NOMO-1 treated with DMSO at 0.1 percent for 48 hours (cell line): ENCODE measurements around the gene COL13A1.

Experiments used
- DNase-seq: peaks from one replicate; lab custom pipeline; 2025; ENCODE audit not compliant: unreplicated experiment; lab: John Stamatoyannopoulos, UW

Gene COL13A1

DNA sequence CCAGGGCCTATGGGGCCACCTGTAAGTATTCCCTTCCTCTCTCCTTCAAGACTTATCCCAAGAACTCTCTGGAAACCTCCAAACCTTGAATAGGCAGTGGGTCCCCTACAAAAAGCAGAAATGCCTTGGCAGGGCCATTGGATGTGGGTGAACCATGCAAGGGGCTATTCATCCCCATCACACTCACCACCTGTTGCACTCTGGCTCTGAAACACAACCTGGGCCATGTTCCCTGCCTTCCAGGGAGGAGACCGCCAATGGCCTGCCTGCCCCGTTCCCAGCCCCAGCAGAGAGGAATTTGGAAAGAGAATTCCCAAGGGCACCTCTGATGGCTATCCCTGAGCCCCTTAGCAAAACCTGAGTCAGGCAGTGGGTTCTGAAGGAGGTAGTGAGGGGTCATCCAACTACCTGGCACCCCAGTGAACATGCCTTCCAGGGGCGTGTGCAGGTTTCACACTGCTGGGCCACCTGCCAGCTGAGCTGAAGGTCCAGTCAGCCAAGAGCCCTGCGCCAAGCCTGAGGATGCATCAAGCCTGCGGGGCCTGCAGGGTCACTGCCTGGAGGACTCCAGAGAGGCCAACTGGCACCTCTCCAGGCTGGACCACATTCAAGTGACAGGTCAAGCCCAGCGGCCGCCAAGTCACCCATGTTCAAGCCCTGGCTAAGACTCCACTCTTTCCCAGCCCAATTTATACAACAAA, 101.3 kb downstream of the COL13A1 start:
- no peak for DNase-seq

- no peak for DNase-seq
Measured at GRCh38 chr10:69904533-69904932, 102.8 kb downstream of the COL13A1 start.

GRCh38 chr10:69906425-69906824, 104.7 kb downstream of the COL13A1 start:
- no peak for DNase-seq

DNA sequence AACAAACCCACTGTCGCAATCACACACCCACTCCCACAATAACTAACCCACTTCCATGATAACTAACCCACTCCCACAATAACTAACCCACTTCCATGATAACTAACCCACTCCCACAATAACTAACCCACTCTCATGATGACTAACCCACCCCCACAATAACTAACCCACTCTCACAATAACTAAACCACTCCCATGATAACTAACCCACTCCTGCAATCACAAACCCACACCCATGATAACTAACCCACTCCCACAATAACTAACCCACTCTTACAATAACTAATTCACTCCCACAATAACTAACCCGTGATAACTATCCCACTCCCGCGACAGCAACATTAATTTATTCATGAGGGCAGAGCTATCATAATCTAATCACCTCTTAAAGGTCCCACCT, 105.8 kb downstream of the COL13A1 start:
- DNase-seq = no peak

DNA sequence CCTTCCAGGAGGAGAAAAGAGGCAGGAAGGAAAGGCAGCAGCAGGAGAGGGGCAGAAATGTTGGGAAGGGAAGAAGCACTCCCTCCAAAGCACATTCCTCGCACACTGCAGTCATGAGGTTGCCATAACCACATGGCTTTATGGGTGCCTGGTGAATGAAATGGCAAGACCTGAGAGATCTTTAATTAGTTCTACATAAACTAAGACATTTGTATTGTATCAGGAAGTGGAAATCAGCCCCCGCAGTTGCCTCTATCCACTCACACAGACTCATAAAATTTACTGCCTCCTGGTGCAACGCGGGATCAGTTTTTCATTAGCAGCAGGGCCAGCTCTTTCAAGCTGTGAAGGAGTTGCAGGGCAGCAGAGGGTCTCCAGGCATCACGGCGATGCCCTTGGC, 106.4 kb downstream of the COL13A1 start:
- DNase-seq = no peak

GRCh38 chr10:69910561-69910960, 108.9 kb downstream of the COL13A1 start:
- no peak for DNase-seq

DNA sequence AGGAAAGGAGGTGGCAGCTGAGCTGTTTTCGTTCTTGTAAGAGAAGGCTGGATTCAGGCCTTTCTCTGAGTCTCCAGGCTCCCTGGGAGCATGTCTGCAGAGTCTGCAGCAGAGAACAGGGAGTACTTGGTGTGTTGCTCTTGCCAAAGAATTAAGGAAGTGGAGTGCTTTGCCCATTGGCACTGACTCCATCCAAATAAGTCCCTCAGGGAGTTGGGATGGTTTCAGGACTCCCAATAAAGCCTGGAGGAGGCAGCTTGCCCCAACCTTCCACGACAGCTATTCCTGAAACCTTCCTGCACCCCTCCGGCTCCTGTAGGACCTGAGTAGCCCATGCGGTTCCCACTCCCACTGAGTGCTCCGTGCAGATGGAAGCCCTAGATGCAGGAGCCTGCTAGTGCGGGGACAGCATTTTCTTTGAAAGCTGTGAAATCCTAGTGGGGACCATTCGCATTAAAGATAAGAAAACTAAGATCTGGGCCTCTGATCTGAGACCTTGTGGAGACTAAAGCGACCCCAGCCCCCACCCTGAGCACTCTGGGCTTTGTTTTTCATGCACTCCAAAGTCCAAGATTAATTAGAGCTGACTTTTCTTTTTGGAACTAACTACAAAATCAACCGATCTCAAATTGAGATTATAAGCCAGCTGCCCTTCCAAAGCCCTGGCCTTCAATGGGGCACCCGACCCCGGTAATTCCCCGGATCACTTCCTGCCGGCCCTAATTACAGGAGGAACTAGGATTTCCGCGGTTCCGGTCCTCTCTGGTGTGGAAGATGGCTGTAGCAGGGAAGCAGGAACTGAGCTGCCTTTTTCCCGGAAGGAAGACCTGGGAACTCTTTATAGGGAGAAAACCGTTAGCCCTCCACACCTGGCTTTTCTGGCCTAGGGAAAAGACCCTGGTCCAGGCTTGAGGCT, 110.2 kb downstream of the COL13A1 start:
- no peak for DNase-seq

DNA sequence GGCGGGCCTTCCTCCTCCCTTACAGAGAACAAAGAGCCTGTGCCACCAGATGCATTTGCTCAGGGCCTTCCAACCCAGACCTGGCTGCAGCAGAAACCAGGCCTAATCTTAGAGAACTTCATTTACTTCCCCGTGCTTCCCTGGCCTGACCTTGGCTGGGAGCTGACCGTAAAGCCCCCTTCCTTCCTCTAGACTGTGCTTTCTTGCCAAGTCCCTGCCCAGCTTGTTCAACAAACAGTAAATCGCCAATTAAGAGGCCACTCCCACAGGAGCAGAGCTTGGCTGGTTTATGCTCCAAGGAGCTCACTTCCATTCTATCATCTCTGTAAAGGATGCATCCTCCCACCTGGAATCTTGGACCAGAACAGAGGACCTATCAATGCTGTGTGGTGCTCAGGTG, 110.9 kb downstream of the COL13A1 start:
- no peak for DNase-seq

DNA sequence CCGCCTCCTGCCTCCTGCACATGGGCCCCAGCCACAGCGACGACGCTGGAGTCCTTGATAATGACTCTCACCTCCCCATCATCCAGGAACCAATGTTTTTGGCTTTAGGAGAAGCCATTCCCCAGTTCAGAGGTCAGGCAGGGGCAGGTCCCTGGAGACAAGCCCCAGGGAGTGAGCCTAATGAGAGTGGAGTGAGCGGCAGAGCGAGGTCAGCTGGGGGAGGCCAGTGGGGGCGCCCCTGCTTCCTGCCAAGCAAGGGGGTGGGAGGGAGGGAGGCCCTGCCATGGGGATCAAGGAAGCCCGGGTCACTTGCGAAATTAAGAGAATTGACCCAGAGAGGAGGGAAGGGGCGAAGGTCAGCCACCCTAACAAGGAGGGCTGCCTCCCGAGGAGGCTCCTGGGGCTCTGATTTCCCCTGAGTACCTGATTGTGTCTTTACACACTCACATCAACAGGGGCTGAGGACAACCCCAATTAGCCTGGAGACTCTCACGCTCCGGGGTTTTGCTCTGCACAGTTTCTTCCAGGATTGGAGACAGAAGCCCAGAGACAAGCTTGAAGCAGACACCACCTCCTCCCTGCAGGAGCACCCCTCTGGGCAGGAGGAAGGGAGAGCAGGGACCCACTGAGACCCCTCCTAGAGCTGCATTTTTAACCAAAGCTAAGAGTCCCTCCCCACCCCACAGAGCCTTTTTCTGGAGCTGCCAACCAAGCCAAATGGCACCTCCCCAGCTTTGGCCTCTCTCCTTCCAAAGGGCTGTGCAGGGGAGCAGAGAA, 112.1 kb downstream of the COL13A1 start:
- DNase-seq = no peak

DNA sequence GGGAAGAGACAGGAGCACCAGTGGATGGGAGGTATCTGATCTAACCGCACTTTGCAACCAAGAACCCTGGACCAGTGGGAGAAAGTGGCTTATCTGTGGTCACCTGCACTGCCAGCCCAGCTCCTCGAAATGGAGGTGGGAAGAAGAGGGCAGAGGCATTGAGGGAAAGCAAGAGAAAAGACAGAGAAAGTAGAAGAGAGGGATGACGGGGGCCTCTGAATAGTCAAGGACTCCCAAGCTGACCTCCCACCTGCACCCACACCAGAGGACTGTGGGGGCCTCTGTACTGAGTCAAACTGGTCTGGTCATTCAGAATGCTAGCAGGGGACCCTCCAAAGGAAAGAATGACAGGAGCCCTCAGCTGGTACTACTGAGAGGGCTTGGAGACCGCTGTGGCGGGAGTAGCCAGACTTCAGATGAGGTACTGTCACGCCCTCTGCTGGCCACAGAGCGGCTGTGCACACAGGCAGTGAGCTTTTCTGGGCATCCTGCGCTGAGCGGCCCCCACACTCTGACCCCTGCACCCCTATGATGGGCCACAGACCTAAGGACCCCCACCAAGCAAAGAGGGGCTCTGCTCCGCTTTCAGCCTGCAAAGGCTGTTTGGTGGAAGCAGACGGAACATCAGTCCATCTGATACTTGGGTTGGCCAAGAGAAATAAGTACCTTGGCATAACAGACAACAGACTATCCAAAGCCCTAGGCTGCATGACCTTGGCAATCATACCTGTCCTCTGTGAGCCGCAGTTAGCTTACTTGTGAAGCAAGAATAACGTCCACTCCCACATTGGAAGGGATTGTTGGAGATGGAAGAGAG, 112.9 kb downstream of the COL13A1 start:
- peak; percentile 58 for DNase-seq

- DNase-seq = no peak
Measured at GRCh38 chr10:69915215-69915560, 113.5 kb downstream of the COL13A1 start.

DNA sequence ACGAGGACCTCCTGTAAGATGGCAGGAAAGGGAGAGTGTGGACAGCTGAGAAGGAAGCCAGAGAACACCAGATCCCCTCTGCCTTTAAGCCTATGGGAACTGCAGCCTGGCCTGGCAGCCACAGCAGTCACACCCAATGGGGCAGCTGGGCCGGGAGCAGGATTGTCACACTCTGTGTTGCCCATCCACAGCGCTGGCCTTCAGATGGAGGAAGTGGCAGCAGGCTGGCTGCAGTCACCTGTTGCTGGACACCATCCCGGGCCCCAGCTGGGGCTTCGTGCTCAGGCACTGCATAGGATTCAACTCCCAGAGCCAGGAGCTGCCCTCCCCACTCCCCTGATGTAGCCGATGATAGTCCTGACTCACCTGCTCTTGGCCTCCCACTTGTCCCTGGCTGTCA, 114.4 kb downstream of the COL13A1 start:
- no peak for DNase-seq

DNA sequence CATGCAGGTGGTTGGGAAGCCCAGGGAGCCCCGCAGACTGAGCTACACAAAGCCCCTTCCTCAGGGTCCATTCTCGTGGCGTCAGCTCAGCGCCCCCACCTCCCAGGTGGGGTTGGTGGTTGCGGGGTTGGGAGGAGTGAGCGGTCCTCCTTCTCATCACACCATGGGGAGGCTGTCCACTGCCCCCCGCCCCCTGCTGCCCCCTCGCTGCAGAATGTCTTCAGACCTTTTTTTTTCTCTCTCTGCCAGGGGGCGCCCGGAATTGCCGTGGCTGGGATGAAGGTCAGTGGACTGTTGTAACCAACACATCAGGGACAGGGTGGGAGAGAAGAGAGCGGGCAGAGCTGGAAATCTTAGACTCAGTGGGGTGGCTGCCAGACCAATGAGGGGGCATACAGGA, 116.3 kb downstream of the COL13A1 start:
- no peak for DNase-seq

DNA sequence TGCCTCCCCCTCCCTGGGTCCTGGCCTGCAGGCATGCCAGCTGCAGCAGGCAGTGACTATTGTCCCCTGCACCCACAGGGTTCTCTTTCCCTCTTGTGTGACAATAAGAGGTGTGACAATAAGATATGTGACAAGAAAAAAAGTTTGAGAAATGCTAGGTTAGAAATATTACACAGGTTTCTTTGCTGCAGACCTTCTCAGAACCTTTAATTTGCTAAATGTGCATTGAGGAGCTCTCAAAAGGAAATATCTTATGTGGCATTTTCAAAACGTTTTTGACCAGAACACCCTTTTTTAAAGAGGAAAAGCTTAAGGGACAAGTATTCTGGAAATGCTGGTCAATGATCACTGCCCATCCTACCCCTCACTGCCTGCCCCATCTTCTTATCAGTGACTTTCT, 117.5 kb downstream of the COL13A1 start:
- no peak for DNase-seq

DNA sequence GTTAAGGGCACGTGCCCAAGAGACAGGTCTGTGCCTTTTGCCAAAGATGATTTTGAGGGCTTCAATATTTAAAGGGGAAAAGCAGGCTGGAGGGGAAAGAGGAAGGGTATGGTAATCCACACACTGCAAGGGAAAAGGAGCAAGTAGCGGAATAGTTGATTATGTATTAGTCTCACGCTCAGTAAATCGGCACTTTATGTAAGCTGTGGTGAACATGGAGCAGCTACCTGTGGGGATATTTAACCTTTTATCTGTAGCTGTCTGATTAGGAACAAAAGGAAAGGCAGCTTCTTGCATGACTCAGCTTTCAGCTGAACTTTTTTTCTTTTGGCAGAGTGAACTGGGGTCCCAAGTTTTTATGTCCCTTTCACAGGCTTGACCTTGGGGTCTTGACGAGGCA, 123.4 kb downstream of the COL13A1 start:
- DNase-seq = no peak

DNA sequence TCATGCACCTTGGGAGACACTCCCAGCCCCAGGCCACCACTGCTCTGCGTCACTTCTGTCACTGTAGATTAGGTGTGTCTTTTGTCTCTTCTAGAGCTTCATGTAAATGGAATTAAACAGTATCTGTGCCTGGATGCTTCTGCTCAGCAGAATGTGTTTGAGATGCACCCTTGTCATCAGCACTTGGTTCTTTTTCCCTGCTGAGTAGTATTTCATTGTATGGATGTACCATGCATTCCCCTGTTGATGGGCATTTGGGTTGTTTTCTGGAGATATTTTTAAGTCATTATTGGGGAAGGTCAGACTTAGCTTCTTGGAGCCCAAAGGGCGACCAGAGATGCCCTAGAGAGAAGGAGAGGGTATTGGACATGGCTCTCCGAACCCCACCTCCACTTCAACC, 126.6 kb downstream of the COL13A1 start:
- DNase-seq = no peak

GRCh38 chr10:69929575-69929974, 127.9 kb downstream of the COL13A1 start:
- DNase-seq = no peak

GRCh38 chr10:69934768-69935167, 133.1 kb downstream of the COL13A1 start:
- no peak for DNase-seq

DNA sequence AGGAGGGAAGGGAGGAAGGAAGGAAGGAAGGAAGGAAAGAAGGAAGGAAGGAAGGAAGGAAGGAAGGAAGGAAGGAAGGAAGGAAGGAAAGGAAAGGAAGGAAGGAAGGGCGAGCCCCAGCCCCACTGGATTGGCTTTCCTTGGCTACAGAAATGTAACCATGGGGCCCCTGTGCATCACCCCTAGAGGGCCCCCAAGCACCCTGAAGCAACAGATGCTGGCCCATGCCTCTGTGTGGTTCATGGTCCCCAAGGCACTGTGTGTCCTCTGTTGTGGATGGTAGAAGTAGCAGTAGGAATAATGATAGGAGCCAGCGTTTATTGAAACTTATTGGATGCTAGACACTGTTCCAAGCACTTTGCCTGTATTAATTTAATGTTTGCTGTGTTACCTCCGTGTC, 134.4 kb downstream of the COL13A1 start:
- DNase-seq = no peak

DNA sequence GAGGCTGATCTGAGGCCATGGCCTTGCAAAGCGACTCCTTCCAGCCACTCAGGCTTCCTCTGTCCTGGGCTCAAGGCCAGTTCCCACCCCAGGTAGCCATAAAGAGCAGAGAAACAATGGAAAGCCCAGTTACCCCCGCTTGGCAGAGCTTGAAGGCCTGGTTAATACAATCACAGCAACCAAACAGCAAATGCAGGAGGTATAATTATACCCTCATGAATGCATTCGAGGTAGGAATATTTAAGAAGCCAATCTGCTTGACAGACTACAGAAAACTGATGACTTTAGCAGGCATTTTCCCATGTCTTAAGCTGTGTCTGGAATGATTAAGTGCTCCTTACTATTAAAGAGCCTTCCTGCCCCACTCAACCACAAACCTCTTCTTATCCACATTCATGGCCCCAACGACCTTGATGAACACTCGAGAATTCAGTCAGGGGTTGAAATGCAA, 136.9 kb downstream of the COL13A1 start:
- DNase-seq = no peak

DNA sequence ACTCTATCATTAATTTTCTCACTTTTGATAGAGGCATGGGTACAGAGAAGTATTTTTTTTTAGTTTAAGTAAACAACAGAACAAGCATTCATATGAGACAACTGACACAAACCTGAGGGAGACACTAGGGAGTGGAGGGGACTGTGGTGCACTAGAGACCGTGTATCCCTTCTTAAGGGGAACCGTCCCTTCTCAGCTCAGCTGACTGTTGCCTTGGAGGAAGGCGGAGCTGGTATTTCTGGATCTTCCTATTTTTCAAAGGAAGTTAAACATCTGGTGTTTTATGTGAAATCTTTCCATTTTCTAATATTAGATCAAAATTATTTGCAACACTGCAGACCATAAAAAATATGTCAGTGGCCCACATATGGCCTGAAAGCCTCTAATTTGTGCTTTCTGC, 137.4 kb downstream of the COL13A1 start:
- DNase-seq = peak; percentile 35
